Measurements from ENCODE around the gene FAAP100. TPM values are rescaled to one million over a fixed set of nuclear protein-coding genes. Genes with fewer than 3 reads are reported as not detected.

FAAP100 gene
- total RNA-seq, 1 donor from 2014 or later: 76.5 TPM

Other genes starting within 250 kb of the FAAP100 start
- 0.05 TPM in 1 of 2 replicates, not detected in the other for gene BAHCC1, start 156.9 kb downstream of the FAAP100 start, total RNA-seq
- gene ACTG1, start 39.6 kb downstream of the FAAP100 start, total RNA-seq: 3,353 and 3,420 TPM in 2 replicates
- 0.26 and 0.51 TPM in 2 replicates for gene FSCN2, start 24.0 kb downstream of the FAAP100 start, total RNA-seq
- gene NPLOC4, start 84.8 kb upstream of the FAAP100 start, total RNA-seq: 142 and 147 TPM in 2 replicates
- 0.14 and 0.37 TPM in 2 replicates for gene TSPAN10, start 84.8 kb upstream of the FAAP100 start, total RNA-seq
- 3.7 and 5.7 TPM in 2 replicates for gene PDE6G, start 104.2 kb upstream of the FAAP100 start, total RNA-seq
- 52.8 and 57.8 TPM in 2 replicates for gene OXLD1, start 114.3 kb upstream of the FAAP100 start, total RNA-seq
- gene CCDC137, start 114.4 kb upstream of the FAAP100 start, total RNA-seq: 54.7 and 60.2 TPM in 2 replicates
- 34.9 and 37.6 TPM in 2 replicates for gene ARL16, start 131.4 kb upstream of the FAAP100 start, total RNA-seq
- 136 and 137 TPM in 2 replicates for gene HGS, start 131.7 kb upstream of the FAAP100 start, total RNA-seq
- gene MRPL12, start 151.0 kb upstream of the FAAP100 start, total RNA-seq: 232 and 233 TPM in 2 replicates
- gene SLC25A10, start 159.9 kb upstream of the FAAP100 start, total RNA-seq: 48.6 and 52.7 TPM in 2 replicates

All from activated CD4-positive, alpha-beta T cell treated with anti-CD3 and anti-CD28 coated beads, Interleukin-2, amount 10 ng/mL, durations not matched to agents 24 days and 14 days (primary cell).